Left ventricle myocardium inferior (tissue), 1 donor: ENCODE data around the gene AUTS2. TPM values are rescaled to one million over a fixed set of nuclear protein-coding genes. Genes with fewer than 3 reads are reported as not detected.

Experiments used
- DNase-seq: peaks from one replicate; pipeline ENCODE4 v3.0.0-alpha.2; 2020
- H3K27ac ChIP-seq: fragments of 200-600 bp; replicated peaks from 2 replicates; pipeline ENCODE4 v1.8.0; 2021
- H3K27me3 ChIP-seq: fragments of 200-600 bp; 2 replicates; pipeline ENCODE4 v1.8.0; 2021; ENCODE audit warnings: low read depth
- H3K36me3 ChIP-seq: fragments of 200-600 bp; 2 replicates; pipeline ENCODE4 v1.8.0; 2021
- H3K4me1 ChIP-seq: fragments of 200-600 bp; 2 replicates; pipeline ENCODE4 v1.8.0; 2021
- H3K4me3 ChIP-seq: fragments of 200-600 bp; 2 replicates; pipeline ENCODE4 v1.8.0; 2021; ENCODE audit warnings: mild to moderate bottlenecking, moderate library complexity
- H3K9me3 ChIP-seq: fragments of 200-600 bp; replicated peaks from 2 replicates; pipeline ENCODE4 v1.8.0; 2021
- intact Hi-C: fragments of 100-400 bp; cut with micrococcal nuclease; formaldehyde crosslinking; loops from one replicate; pipeline ENCODE4 v1.11.0; 2022
- total RNA-seq: library from RNA; stranded (reverse); fragmentation: NEBNext Ultra II Directional; extraction: Animal tissue kit (Norgen Biotek cat#: 25700); gene quantifications from one replicate; pipeline ENCODE4 v1.2.1, GENCODE V29; 2021
- TF ChIP-seq, protein P1 (sequence below): fragments of 200-600 bp; IDR thresholded peaks from 2 replicates; pipeline ENCODE4 v1.8.0; 2021; ENCODE audit warnings: antibody characterized with exemption, mild to moderate bottlenecking, borderline replicate concordance
- donor health status: DM: no; HTN: yes; CAD: no; lungs with severe emphysema.

Gene AUTS2
- total RNA-seq, 1 donor from 2014 or later: 10.5 TPM

DNA sequence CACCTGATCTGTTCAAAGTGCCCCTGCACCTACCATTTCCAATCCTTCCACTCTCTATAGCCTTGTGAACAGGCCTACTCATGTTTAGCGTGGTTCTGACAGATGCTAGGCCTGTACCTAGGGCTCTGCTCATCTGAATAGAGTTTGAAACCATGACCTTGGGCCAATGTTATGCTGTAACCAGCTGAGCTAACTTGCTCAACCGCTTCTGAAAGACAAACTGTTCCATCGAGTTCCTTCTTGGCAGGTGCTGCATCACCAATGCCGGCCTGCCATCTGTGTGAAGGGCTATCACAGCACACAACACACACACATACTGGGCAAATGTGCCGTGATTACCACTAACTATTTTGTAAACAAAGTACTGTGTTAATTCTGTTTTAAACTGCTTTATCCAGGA lies 1114.7 kb downstream of the AUTS2 start:
- no peak for DNase-seq
- intact Hi-C loops: no loop called here
- H3K9me3 ChIP-seq: peaks cover 18% of the 10 kb centered on the region

DNA sequence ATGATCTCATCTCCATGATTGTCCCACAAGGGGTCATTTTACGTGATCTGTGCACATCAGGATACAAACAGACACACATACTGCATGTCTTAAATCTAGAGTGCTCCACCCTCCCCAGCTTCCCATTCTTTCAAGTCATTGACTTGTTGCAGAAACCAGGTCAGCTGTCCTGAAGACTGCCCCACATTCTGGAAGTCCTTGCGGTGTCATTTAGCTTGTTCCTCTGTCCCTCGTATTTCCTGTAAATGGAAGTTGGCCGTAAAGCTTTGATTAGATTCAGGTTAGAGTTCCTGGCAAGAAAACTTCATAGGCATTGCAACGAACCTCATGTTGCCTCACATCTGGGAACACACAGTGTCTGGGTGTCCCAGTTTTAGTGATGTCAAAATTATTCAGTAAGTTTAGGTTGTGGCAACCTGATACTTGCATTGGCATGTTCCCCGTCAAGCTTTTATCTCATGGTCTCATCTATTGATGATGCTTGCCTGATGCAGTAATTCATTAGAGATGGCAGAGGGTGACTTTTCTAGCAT lies 1116.3 kb downstream of the AUTS2 start:
- Histone ChIP-seq H3K4me3 (no peak overlapping the region), H3K36me3 (no peaks in the 10 kb centered on the region), H3K4me1 (peaks cover 13% of the 10 kb centered on the region), H3K27ac (no peak overlapping the region), H3K27me3 (no peaks in the 10 kb centered on the region), H3K9me3 (peaks cover 18% of the 10 kb centered on the region)
- intact Hi-C loops: no loop called here
- DNase-seq: no peak
- TF ChIP-seq, protein P1, sequence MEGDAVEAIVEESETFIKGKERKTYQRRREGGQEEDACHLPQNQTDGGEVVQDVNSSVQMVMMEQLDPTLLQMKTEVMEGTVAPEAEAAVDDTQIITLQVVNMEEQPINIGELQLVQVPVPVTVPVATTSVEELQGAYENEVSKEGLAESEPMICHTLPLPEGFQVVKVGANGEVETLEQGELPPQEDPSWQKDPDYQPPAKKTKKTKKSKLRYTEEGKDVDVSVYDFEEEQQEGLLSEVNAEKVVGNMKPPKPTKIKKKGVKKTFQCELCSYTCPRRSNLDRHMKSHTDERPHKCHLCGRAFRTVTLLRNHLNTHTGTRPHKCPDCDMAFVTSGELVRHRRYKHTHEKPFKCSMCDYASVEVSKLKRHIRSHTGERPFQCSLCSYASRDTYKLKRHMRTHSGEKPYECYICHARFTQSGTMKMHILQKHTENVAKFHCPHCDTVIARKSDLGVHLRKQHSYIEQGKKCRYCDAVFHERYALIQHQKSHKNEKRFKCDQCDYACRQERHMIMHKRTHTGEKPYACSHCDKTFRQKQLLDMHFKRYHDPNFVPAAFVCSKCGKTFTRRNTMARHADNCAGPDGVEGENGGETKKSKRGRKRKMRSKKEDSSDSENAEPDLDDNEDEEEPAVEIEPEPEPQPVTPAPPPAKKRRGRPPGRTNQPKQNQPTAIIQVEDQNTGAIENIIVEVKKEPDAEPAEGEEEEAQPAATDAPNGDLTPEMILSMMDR: no peak

More for the DNA sequence above, 1114.7 kb downstream of the AUTS2 start:
- Histone ChIP-seq H3K36me3 (no peaks in the 10 kb centered on the region), H3K27ac (no peak overlapping the region), H3K4me1 (peaks cover 16% of the 10 kb centered on the region), H3K27me3 (no peaks in the 10 kb centered on the region), H3K4me3 (no peak overlapping the region)
- TF ChIP-seq, protein P1: no peak

DNA sequence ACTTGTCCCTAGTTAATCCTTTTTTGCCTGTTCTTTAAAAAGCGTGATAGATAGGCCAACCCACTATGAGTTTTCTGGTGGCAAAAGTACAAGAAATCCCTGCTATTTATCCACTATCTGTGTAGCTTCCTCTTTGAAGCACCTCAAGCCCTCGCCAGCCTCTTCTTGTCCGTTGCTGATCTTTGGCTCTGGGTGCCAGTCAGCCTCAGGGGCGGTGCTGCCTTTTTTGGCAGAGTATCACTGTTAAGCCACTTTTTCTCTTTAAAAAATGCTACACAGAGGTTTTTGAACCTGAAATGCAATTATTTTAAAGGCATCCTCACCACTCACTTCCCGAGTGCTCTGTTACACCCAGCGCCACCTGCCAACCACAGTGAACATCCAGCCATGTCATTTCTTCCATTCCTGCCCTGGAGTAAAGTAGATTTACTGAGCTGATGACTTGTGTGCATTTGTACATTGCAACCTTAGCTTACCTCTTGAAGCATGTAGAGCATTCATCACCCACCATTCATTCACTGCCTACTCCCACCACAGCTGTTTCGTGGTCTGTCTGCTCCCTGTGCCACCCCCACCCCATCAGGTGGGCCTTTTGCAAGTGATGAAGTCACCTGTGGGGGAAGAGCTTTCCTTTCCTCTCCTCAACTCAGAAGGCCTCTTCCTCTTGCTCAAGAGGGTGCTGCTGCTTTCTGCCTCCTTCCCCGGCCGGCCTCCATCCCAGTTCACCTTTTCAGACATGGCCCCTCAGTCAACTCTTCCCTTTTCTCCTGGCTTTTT lies 1119.5 kb downstream of the AUTS2 start:
- Histone ChIP-seq H3K9me3 (peaks cover 18% of the 10 kb centered on the region), H3K27ac (no peak overlapping the region), H3K4me3 (no peak overlapping the region), H3K27me3 (no peaks in the 10 kb centered on the region), H3K36me3 (no peaks in the 10 kb centered on the region), H3K4me1 (no peaks in the 10 kb centered on the region)
- DNase-seq: no peak
- intact Hi-C loops: no loop called here
- TF ChIP-seq, protein P1: no peak

DNA sequence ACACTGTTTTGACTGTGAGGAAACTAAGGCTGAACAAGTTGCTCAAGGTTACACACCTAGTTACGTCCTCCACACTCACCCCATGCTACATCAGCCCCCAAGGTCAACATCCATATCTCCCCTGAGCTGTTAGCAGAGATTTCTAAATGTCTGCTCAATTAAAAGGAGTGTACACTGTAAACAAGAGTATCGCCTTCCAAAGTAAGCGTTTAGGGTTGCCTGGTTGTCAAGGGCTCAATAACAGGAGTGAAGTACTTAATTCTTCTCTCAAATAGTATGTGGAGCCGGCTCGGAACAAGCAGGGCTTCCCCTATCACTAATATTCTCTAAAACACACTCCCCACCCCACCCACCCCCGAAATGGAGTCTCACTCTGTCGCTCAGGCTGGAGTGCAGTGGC lies 1120.8 kb downstream of the AUTS2 start:
- TF ChIP-seq, protein P1: no peak
- H3K27ac ChIP-seq: no peak overlapping the region
- no peak for DNase-seq
- H3K27me3 ChIP-seq: no peaks in the 10 kb centered on the region
- H3K36me3 ChIP-seq: no peaks in the 10 kb centered on the region
- intact Hi-C loops: no loop called here
- H3K4me3 ChIP-seq: no peak overlapping the region
- H3K4me1 ChIP-seq: no peaks in the 10 kb centered on the region
- H3K9me3 ChIP-seq: peaks cover 9% of the 10 kb centered on the region

DNA sequence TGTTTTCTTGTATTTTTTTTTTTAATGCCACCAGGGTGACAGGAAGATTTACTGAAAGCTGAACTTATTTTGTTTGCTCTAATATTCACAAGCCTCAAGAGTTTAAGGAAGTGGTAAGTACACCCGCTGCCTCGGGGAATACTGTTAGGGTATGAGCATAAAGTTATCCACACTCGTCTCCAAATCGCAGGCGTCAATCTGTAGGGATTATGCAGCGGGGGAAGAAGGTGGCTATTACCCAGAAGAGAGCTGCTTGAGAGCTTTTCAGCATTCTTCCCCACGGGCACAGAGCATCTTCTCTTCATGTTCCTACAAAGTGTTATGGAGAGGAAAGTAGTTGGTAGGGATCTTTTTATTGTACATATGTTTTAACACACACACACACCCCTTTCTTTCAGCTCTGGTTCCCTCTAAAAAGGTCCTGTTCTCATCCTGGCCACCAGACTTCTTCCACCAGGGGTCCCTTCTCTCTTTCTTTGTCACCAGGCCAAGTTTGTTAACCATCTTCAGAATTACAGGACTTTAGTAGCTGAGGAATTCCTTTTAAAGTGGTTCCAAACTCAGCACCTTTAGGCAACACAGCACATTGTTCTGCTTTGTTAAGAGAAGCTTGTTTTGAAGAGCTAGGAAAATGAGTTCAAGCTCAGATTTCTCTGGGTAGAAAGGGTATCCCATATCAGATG lies 1122.1 kb downstream of the AUTS2 start:
- Histone ChIP-seq H3K4me1 (no peaks in the 10 kb centered on the region), H3K27me3 (no peaks in the 10 kb centered on the region), H3K27ac (no peak overlapping the region), H3K9me3 (no peaks in the 10 kb centered on the region), H3K36me3 (no peaks in the 10 kb centered on the region), H3K4me3 (no peak overlapping the region)
- intact Hi-C loops: no loop called here
- DNase-seq: no peak
- TF ChIP-seq, protein P1: no peak
